Fibroblast of skin of right biceps (primary cell): ENCODE results near the gene CDK9.
"Not testable (repeated sequence)": the region's sequence is repeated elsewhere in the genome, so short reads cannot be mapped to it uniquely, and the experiment has no call there.

ENCODE experiments used
- DNase-seq: peaks from one replicate; pipeline ENCODE4 v3.0.0-alpha.2; 2013

CDK9 gene

DNA sequence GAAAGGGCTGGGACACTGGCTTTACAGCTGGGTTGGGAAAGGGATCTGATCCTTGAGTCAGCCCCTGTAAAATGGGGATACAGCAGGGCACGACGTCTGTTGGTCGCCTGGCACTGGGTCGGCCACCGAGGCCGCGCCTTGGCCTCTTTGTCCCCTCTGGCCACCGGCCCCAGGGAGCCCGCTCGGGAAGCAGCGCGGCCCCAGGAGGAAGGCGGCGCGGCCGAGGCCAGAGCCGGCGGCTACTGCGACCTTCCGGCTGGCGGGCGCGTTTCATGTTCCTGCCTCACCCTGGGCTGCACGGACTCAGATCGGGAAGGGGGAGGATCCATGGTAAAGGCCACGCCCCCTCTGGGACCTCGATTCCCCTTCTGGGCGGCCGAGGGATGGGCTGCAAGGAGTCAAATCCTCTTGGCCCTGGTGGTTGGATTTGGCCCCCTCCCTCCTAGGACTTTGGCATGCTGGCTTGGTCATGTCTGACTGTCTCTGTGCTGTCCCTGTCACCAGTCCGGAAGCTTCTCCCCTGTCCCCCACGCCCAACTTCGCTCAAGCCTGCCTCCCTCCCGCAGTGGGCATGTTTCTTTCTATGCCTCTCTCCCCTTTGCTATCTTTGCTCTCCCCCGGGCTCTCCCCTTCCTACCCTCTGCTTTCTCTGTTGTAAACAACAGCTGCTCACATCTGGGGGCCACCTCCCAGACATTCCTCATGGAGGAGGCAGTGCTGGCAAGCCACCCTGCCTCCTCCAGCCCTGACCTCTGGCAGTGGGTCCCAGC lies 42.6 kb downstream of the CDK9 start:
- DNase-seq, result peak; percentile 36

DNA sequence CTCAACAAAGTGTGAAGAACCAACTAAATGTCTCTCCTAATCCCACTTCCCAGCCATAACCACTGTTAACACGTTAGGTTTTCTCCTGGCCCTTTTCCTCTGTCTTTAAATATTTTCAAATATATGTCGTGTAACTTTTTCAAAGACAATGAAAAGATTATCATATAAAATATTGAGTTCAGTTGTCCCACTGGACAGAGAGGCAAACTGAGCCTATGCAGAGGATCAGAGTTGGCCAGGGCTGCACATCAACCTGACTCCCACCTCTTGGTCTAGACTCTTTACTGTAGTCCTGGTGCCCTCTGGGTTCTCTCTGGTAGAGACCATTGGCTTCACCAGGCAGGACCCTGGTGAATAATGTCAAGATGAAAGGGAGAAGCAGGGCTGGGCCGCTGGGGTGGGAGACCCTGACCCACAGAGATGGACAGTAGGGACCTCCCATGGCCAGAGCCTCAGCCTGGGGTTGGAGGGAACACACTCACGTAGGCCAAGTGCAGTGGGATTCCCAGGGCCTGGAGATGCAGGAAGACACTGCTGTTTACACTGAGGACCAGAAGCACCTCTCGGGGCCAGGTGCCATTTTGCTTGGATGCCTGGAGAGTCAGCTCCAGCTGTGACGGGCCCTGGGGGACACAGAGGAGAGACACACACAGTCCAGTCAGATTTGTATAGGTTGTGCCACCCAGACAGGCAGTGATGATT lies 43.5 kb downstream of the CDK9 start:
- no peak for DNase-seq

DNA sequence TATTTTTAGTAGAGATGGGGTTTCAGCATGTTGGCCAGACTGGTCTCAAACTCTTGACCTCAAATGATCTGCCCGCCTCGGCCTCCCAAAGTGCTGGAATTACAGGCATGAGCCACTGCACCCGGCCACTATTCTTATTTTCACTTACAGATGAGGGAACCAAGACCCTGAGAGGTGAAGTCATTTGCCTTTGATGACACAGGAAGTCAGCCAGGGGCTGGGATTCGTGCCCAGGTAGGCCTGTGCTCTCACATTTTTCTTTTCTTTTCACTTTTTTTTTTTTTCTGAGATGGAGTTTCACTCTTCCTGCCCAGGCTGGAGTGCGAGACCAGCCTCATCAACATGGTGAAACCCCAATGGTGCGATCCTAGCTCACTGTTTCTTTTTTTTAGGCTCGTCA lies 46.4 kb downstream of the CDK9 start:
- DNase-seq, result no peak

DNA sequence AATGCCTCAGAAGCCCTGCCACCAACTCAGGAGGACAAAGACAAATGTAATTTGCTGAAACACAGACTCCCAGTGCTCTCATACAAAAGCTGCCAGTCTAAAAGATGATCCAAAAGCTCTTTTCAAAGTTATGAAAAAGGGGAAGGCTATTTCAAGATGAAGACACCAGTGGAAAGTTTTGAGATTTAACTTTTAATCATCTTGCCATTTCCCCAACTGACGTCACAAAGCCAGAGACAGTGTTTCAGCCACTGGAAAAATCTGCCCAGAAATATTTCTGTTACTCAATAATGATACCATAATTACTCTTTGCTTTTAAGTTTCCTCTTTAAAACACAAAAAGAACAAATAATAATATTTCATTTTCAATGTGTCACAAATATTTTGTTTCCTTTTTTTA lies 47.7 kb downstream of the CDK9 start:
- DNase-seq, result peak; percentile 40

DNA sequence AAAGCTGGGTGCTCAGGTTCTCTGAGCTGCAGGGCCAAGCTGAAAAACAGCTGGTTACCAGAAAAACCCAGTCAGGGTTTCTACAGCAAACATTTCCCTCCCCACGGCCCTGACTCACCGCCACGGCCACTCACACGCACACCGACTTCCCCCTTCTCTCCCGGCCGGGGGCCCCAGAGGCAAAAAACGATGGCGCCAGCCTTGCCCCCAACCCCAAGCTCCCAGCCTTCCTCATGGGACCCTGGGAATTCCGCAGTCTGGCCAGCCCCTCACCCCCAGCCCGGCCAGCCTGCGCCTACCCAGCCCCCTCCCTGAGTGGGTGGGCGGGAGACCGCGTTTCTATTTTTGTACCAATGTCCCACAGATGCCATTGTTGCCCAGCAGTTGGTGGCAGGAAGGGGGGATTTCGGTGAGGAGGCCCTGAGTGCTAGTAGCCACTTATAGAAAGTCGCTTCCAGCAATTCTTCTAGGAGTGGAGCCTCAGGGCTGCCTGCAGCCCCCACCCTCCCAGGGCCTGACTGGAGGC lies 50.2 kb downstream of the CDK9 start:
- peak; percentile 64 for DNase-seq

DNA sequence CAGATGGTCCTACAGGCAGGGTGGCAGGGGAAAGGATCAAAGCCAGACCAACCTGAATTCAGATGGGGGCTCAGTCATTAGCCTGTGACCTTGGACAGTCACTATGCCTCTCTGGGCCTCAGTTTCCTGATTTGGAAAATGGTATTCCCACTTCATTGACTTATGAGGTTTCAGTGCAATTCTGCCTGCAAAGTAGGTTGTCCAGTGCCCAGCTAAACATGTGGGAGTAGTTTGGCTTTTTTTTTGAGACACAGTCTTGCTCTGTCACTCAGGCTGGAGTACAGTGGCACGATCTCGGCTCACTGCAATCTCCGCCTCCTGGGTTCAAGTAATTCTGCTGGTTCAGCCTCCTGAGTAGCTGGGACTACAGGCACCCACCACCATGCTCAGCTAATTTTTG lies 50.7 kb downstream of the CDK9 start:
- DNase-seq, result not testable (repeated sequence)

DNA sequence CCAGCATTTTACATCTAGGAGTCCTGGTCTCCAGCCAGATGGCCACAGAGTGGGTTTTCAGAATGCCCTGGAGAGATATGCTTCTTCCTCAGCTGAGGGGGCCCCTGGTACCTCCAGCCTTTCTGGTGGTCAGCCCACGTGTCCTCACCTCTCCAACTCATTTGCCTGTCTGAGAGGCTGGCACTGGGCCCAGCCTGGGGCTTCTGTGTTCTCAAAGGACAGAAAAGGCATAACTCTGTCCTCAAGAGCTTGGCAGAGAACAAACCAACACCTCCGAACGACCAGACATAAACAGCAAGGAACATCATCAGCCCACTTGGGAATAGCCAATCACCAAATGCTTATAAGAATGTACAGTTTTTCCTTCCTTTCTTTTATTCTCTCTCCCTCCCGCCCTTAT lies 51.5 kb downstream of the CDK9 start:
- peak; percentile 20 for DNase-seq

DNA sequence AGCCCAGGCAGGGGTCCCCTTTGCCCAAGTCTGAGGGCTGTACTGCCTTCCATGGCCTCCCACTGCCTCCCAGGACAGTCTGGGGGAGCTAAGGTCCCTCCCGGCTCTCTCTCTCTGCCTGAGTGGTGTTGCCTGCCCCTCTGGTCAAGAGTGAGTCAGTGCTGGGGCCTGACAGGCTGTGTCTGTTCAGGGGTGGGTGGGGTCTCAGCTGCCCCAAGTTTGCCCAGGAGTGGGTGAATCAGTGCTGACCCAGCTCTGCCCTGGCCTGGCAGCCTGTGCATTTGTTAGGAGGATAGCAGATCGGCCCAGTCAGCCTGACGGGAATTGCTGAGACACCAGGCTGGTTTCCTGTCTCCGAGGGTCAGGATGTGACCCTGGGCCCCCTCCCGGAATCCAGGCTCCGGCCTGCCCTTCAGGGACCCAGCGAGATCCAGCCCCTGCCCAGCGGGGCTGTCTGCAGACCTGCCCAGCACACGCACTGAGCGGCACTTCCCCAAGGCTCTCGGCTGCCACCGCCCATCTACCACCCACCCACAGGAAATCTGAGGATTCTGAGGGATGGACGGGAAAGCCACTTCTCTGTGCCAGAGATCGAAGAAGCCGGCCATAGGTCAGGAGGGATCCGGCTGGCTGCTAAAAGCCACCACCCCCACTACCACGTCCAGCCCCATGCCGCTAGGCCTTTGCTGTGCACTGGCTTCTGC lies 52.7 kb downstream of the CDK9 start:
- DNase-seq, result peak; percentile 72
